DOHH2 (cell line): ENCODE results near the gene CYP2A6.
"Not testable (repeated sequence)": the region's sequence is repeated elsewhere in the genome, so short reads cannot be mapped to it uniquely, and the experiment has no call there.

Source experiments
- H3F3A ChIP-seq: fragments of 200-600 bp; sonication (generic), shearing (Covaris generic); 2 replicates; pipeline ENCODE4 v1.6.0; 2016; ENCODE audit warnings: antibody characterized with exemption, mild to moderate bottlenecking; ENCODE audit not compliant: control insufficient read depth, insufficient read depth
- H3K27ac ChIP-seq: fragments of 200-600 bp; sonication (generic); 2 replicates; pipeline ENCODE4 v1.5.1; 2014; ENCODE audit warnings: low read depth, mild to moderate bottlenecking, low read length, moderate library complexity
- H3K27me3 ChIP-seq: fragments of 200-600 bp; sonication (generic); 2 replicates; pipeline ENCODE4 v1.6.1; 2014; ENCODE audit warnings: mild to moderate bottlenecking, low read length, mixed read lengths; ENCODE audit not compliant: control insufficient read depth
- H3K36me3 ChIP-seq: fragments of 200-600 bp; sonication (generic); 2 replicates; pipeline ENCODE4 v1.6.1; 2014; ENCODE audit warnings: mild to moderate bottlenecking, low read length, moderate library complexity, mixed read lengths; ENCODE audit not compliant: control insufficient read depth
- H3K4me1 ChIP-seq: fragments of 200-600 bp; sonication (generic); 2 replicates; pipeline ENCODE4 v1.6.1; 2014; ENCODE audit warnings: mild to moderate bottlenecking, low read length, mixed read lengths; ENCODE audit not compliant: control insufficient read depth
- H3K4me2 ChIP-seq: fragments of 200-600 bp; sonication (generic); 2 replicates; pipeline ENCODE4 v1.6.0; 2014; ENCODE audit warnings: mild to moderate bottlenecking, low read length, moderate library complexity
- H3K4me3 ChIP-seq: fragments of 200-600 bp; sonication (generic); 2 replicates; pipeline ENCODE4 v1.5.1; 2014; ENCODE audit warnings: mild to moderate bottlenecking, low read length, mixed read lengths
- H3K79me2 ChIP-seq: fragments of 200-600 bp; sonication (generic); 2 replicates; pipeline ENCODE4 v1.6.1; 2014; ENCODE audit warnings: mild to moderate bottlenecking, low read length, mixed read lengths; ENCODE audit not compliant: control insufficient read depth
- H3K9me2 ChIP-seq: fragments of 200-600 bp; sonication (generic); replicated peaks from 2 replicates; pipeline ENCODE4 v1.6.1; 2014; ENCODE audit warnings: mild to moderate bottlenecking, low read length, mixed read lengths; ENCODE audit not compliant: control insufficient read depth
- H3K9me3 ChIP-seq: fragments of 200-600 bp; sonication (generic); 2 replicates; pipeline ENCODE4 v1.6.1; 2014; ENCODE audit warnings: antibody characterized with exemption, low read length, mixed read lengths; ENCODE audit not compliant: control insufficient read depth, insufficient read depth
- H4K20me1 ChIP-seq: fragments of 200-600 bp; sonication (generic); 2 replicates; pipeline ENCODE4 v1.6.0; 2014; ENCODE audit warnings: low read depth, mild to moderate bottlenecking, antibody characterized with exemption, low read length, moderate library complexity; ENCODE audit not compliant: control insufficient read depth, insufficient read depth
- CTCF ChIP-seq: fragments of 200-600 bp; sonication (generic); IDR thresholded peaks from one replicate; pipeline ENCODE4 v1.5.1; 2014; ENCODE audit warnings: antibody characterized with exemption, mild to moderate bottlenecking, low read depth, low read length; ENCODE audit not compliant: poor library complexity, severe bottlenecking
- EZH2phosphoT487 ChIP-seq: fragments of 200-600 bp; sonication (generic); IDR thresholded peaks from 2 replicates; pipeline ENCODE4 v1.6.1; 2017; ENCODE audit warnings: borderline replicate concordance, mild to moderate bottlenecking, antibody characterized with exemption, low read length, moderate library complexity, mixed read lengths

CYP2A6 gene

GRCh38 chr19:40889366-40889765 lies 39.1 kb upstream of the CYP2A6 start:
- no peak overlapping the region for H3K4me3 ChIP-seq

DNA sequence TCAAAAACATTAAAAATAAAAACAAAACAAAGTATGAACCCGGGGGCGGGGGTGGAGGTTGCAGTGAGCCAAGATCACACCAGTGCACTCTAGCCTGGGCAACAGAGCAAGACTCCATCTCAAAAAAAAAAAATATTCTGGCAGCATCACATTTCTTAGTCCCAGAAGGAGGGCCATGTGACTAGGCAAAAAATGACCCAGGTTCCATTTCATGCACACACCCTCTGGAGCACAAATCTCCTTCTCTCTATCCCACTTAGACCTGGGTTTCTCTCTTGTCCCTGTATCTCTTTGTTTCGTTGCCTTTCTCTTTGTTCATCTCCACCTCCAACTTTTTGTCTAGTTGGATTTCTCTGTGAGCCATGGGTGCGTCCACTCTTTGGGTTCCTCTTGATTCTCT lies 37.9 kb upstream of the CYP2A6 start:
- no peaks in the 10 kb centered on the region for H3K9me3 ChIP-seq
- H3K9me2 ChIP-seq, result no peaks in the 10 kb centered on the region
- no peaks in the 10 kb centered on the region for H3K4me1 ChIP-seq
- H3K4me2 ChIP-seq, result no peak overlapping the region
- no peaks in the 10 kb centered on the region for H3K36me3 ChIP-seq
- H3K79me2 ChIP-seq, result no peaks in the 10 kb centered on the region
- peaks cover 4% of the 10 kb centered on the region for H3K27me3 ChIP-seq
- no peak overlapping the region for H3K27ac ChIP-seq
- no peaks in the 10 kb centered on the region for H4K20me1 ChIP-seq
- no peaks in the 10 kb centered on the region for H3F3A ChIP-seq
- no peak for TF ChIP-seq EZH2phosphoT487
- TF ChIP-seq CTCF, result no peak
- no peak overlapping the region for H3K4me3 ChIP-seq

More at GRCh38 chr19:40889366-40889765, 39.1 kb upstream of the CYP2A6 start:
- no peaks in the 10 kb centered on the region for H3F3A ChIP-seq
- TF ChIP-seq CTCF, result no peak
- TF ChIP-seq EZH2phosphoT487, result no peak
- no peaks in the 10 kb centered on the region for H3K4me1 ChIP-seq
- no peaks in the 10 kb centered on the region for H3K79me2 ChIP-seq
- no peak overlapping the region for H3K27ac ChIP-seq
- H3K9me3 ChIP-seq, result no peaks in the 10 kb centered on the region
- no peaks in the 10 kb centered on the region for H3K36me3 ChIP-seq
- peaks cover 4% of the 10 kb centered on the region for H3K27me3 ChIP-seq
- H3K9me2 ChIP-seq, result no peaks in the 10 kb centered on the region
- H4K20me1 ChIP-seq, result no peaks in the 10 kb centered on the region
- H3K4me2 ChIP-seq, result no peak overlapping the region

- H3K27me3 ChIP-seq, H3K36me3 ChIP-seq, H3K4me3 ChIP-seq, H3K9me3 ChIP-seq, H3K79me2 ChIP-seq, H3K9me2 ChIP-seq, H3F3A ChIP-seq, H3K4me2 ChIP-seq, H3K4me1 ChIP-seq, H3K27ac ChIP-seq, H4K20me1 ChIP-seq: not testable (repeated sequence)
Measured at GRCh38 chr19:40884187-40884931, 34.1 kb upstream of the CYP2A6 start.

DNA sequence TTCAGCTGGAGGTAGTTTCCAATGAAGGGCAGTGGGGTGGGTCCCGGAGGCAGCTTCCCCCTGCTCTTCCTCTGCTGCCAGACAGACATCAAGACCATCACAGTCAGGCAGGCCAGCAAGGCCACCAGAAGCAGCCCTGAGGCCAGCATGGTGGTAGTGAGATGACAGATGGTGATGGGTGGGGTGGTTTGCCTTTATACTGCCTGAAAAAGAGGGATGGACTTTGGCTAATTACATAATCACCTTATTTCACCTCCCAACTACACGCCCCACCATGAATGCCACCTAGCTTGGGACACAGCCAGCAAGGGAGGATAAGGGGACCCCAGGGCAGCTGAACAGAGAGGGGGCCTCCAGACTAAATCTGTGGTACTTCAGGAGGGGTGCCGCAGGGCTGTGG lies 31.8 kb upstream of the CYP2A6 start, which contains the start of gene CYP2A7:
Gene CYP2A7 (minus strand): TSS at position 170 of the 400 bp plus-strand sequence. CDS start 21 bp downstream, at position 149.
- H3K9me3 ChIP-seq, H4K20me1 ChIP-seq: not testable (repeated sequence)

DNA sequence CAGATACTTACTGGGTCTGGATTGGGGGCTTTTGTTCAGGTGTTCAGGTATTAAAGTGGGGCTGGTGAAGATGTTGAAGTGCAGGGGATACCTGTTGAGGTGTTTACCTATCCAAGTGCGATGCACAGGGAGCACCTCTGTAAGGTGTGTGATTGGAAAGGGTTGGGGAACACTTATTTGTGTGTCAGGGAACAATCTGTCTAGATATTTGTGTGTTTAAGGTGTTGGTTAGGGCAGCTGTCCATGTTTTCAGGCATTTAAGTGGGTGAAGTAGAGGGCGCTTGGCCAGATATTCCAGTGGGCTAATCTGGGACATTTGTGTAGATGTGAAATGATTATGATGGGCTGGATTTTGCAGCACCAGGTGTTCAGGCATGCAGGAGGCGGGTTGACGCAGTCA lies 29.1 kb upstream of the CYP2A6 start:
- not testable (repeated sequence) for H4K20me1 ChIP-seq, H3K4me2 ChIP-seq, H3F3A ChIP-seq, H3K27me3 ChIP-seq, H3K4me3 ChIP-seq, H3K9me3 ChIP-seq, H3K79me2 ChIP-seq, H3K36me3 ChIP-seq, H3K9me2 ChIP-seq, H3K27ac ChIP-seq, H3K4me1 ChIP-seq

More for the DNA sequence above, 31.8 kb upstream of the CYP2A6 start, which contains the start of gene CYP2A7:
- not testable (repeated sequence) for H3K36me3 ChIP-seq, H3K27ac ChIP-seq, H3K79me2 ChIP-seq, H3K27me3 ChIP-seq, H3K4me3 ChIP-seq, H3K4me1 ChIP-seq, H3K9me2 ChIP-seq, H3F3A ChIP-seq, H3K4me2 ChIP-seq

- not testable (repeated sequence) for H3K27ac ChIP-seq, H3K9me3 ChIP-seq, H3K9me2 ChIP-seq, H3K4me1 ChIP-seq, H3F3A ChIP-seq, H3K27me3 ChIP-seq, H3K36me3 ChIP-seq, H4K20me1 ChIP-seq, H3K79me2 ChIP-seq
- Histone ChIP-seq H3K4me3 (peak overlapping the region; percentile 49), H3K4me2 (peak overlapping the region; percentile 59)
Measured at GRCh38 chr19:40875526-40875951, 25.3 kb upstream of the CYP2A6 start.
